H1 (cell line): ENCODE data around the gene SIGLEC14. TPM values are rescaled to one million over a fixed set of nuclear protein-coding genes. Genes with fewer than 3 reads are reported as not detected.

ENCODE experiments used
- CTCF ChIA-PET: fragments of 300-600 bp; sonication (Branson Sonifier 250); formaldehyde crosslinking; loops from one replicate; lab custom pipeline; 2021; ENCODE audit not compliant: partially characterized antibody; lab: Charles Lee
- POLR2A ChIA-PET: fragments of 300-600 bp; sonication (Branson Sonifier 250); formaldehyde crosslinking; loops from one replicate; lab custom pipeline; 2021; ENCODE audit warnings: inconsistent platforms; ENCODE audit not compliant: partially characterized antibody; lab: Charles Lee
- DNase-seq, 2 experiments: peaks; one replicate each; pipeline versions ENCODE4 v3.0.0 to v3.0.0-alpha.2; 2010 to 2022; ENCODE audit warnings: low spot score in 2 of 2, low read depth in 1 of 2, mixed read lengths in 1 of 2
- FAIRE-seq: peaks from 2 replicates; lab custom pipeline; 2011; peaks lifted over from hg19 to GRCh38; lab: Jason Lieb, UNC
- H2AFZ ChIP-seq: 2 replicates; pipeline ENCODE4 v1.8.1; 2012; ENCODE audit warnings: low read length, inconsistent platforms
- H2AK5ac ChIP-seq: 2 replicates; pipeline ENCODE4 v1.6.1; 2013; ENCODE audit warnings: low read depth, low read length
- H2BK120ac ChIP-seq: replicated peaks from 2 replicates; pipeline ENCODE3; 2013; ENCODE audit warnings: low read depth, low read length, inconsistent platforms
- H2BK12ac ChIP-seq: 2 replicates; pipeline ENCODE4 v1.6.1; 2013; ENCODE audit warnings: low read depth, low read length
- H2BK15ac ChIP-seq: 2 replicates; pipeline ENCODE4 v1.6.1; 2013; ENCODE audit warnings: low read length
- H2BK20ac ChIP-seq: 2 replicates; pipeline ENCODE4 v1.6.1; 2013; ENCODE audit warnings: low read length
- H2BK5ac ChIP-seq: 2 replicates; pipeline ENCODE4 v1.6.1; 2013; ENCODE audit warnings: low read depth, low read length
- H3K14ac ChIP-seq: 2 replicates; pipeline ENCODE4 v1.6.1; 2013; ENCODE audit warnings: inconsistent platforms; ENCODE audit not compliant: insufficient read length
- H3K18ac ChIP-seq: 2 replicates; pipeline ENCODE4 v1.6.1; 2013; ENCODE audit warnings: low read length; ENCODE audit errors: extremely low read depth
- H3K23ac ChIP-seq: 2 replicates; pipeline ENCODE4 v1.6.1; 2013; ENCODE audit warnings: inconsistent platforms; ENCODE audit not compliant: insufficient read length
- H3K23me2 ChIP-seq: 2 replicates; pipeline ENCODE4 v1.6.1; 2013; ENCODE audit warnings: low read depth, low read length
- H3K27ac ChIP-seq: 2 replicates; pipeline ENCODE4 v1.6.1; 2011; ENCODE audit warnings: low read depth, low read length, inconsistent platforms
- H3K27me3 ChIP-seq, 4 experiments: replicated peaks in 1 of 4; 1 replicate in 1 of 4; 2 replicates in 3 of 4; pipeline versions ENCODE4 v1.6.1 to v1.8.1; 2011 to 2013; ENCODE audit warnings: low read length in 3 of 4, mild to moderate bottlenecking in 3 of 4, inconsistent platforms in 2 of 4, mixed read lengths in 2 of 4, moderate library complexity in 1 of 4; ENCODE audit not compliant: control insufficient read depth in 3 of 4, insufficient read depth in 3 of 4; ENCODE audit errors: extremely low read depth in 1 of 4
- H3K36me3 ChIP-seq, 4 experiments: 2 replicates each; pipeline versions ENCODE4 v1.6.1 to v1.8.1; 2011 to 2013; ENCODE audit warnings: mild to moderate bottlenecking in 4 of 4, low read length in 3 of 4, moderate library complexity in 2 of 4, control low read depth in 1 of 4, inconsistent platforms in 1 of 4; ENCODE audit not compliant: insufficient read depth in 4 of 4, control insufficient read depth in 2 of 4
- H3K4ac ChIP-seq: replicated peaks from 2 replicates; pipeline ENCODE3; 2013; ENCODE audit warnings: low read length, low read depth, mixed read lengths, inconsistent platforms; ENCODE audit not compliant: insufficient read length
- H3K4me1 ChIP-seq, 4 experiments: replicated peaks in 1 of 4; 1 replicate in 1 of 4; 2 replicates in 3 of 4; pipeline versions ENCODE4 v1.6.1 to v1.8.1; 2011 to 2013; ENCODE audit warnings: low read length in 3 of 4, inconsistent platforms in 2 of 4, mixed read lengths in 1 of 4; ENCODE audit not compliant: insufficient read depth in 4 of 4, control insufficient read depth in 3 of 4
- H3K4me2 ChIP-seq, 2 experiments: 2 replicates each; pipeline versions ENCODE4 v1.6.1 to v1.8.1; 2011 to 2013; ENCODE audit warnings: low read depth in 2 of 2, low read length in 2 of 2, control low read depth in 1 of 2, inconsistent platforms in 1 of 2, mild to moderate bottlenecking in 1 of 2; ENCODE audit not compliant: insufficient read depth in 1 of 2
- H3K4me3 ChIP-seq, 4 experiments: fragments of 200-600, 300-600 bp in 1 of 4; sonication (generic), shearing (Covaris generic), sonication (Bioruptor Twin) in 1 of 4; 2 replicates each; pipeline versions ENCODE4 v1.5.1 to v1.8.1; 2011 to 2016; ENCODE audit warnings: low read length in 4 of 4, low read depth in 3 of 4, control low read depth in 2 of 4, inconsistent platforms in 2 of 4, mild to moderate bottlenecking in 2 of 4, mixed read lengths in 1 of 4, moderate library complexity in 1 of 4; ENCODE audit not compliant: insufficient read depth in 2 of 4; ENCODE audit errors: extremely low read depth in 1 of 4
- H3K56ac ChIP-seq: replicated peaks from 2 replicates; pipeline ENCODE3; 2013; ENCODE audit warnings: low read depth, mild to moderate bottlenecking, mixed read lengths, low read length, inconsistent platforms; ENCODE audit not compliant: insufficient read length
- H3K79me1 ChIP-seq: 2 replicates; pipeline ENCODE4 v1.6.1; 2013; ENCODE audit warnings: low read depth, low read length, control low read depth
- H3K79me2 ChIP-seq, 2 experiments: 2 replicates each; pipeline versions ENCODE4 v1.6.1 to v1.8.1; 2012 to 2013; ENCODE audit warnings: low read length in 2 of 2, mild to moderate bottlenecking in 2 of 2, inconsistent platforms in 1 of 2; ENCODE audit not compliant: insufficient read depth in 2 of 2, control insufficient read depth in 1 of 2
- H3K9ac ChIP-seq, 4 experiments: replicated peaks in 1 of 4; 1 replicate in 1 of 4; 2 replicates in 3 of 4; pipeline versions ENCODE4 v1.6.1 to v1.8.1; 2011 to 2013; ENCODE audit warnings: low read depth in 3 of 4, low read length in 3 of 4, control low read depth in 2 of 4, mild to moderate bottlenecking in 2 of 4, moderate library complexity in 2 of 4, inconsistent platforms in 1 of 4; ENCODE audit errors: extremely low read depth in 1 of 4
- H3K9me3 ChIP-seq, 2 experiments: 2 replicates each; pipeline versions ENCODE4 v1.6.1 to v1.8.1; 2012 to 2013; ENCODE audit warnings: mild to moderate bottlenecking in 2 of 2, moderate library complexity in 2 of 2, control low read depth in 1 of 2, inconsistent platforms in 1 of 2, low read depth in 1 of 2, low read length in 1 of 2, mixed read lengths in 1 of 2; ENCODE audit not compliant: insufficient read depth in 2 of 2
- H4K20me1 ChIP-seq, 2 experiments: replicated peaks in 1 of 2; 2 replicates each; pipeline versions ENCODE3 to v1.8.1; 2011 to 2013; ENCODE audit warnings: inconsistent platforms in 2 of 2, low read length in 2 of 2, mild to moderate bottlenecking in 1 of 2; ENCODE audit not compliant: insufficient read depth in 2 of 2, control insufficient read depth in 1 of 2
- H4K5ac ChIP-seq: 2 replicates; pipeline ENCODE4 v1.6.1; 2013; ENCODE audit warnings: low read length, low read depth, mixed read lengths, inconsistent platforms; ENCODE audit not compliant: insufficient read length
- H4K8ac ChIP-seq: 2 replicates; pipeline ENCODE4 v1.8.0; 2013; ENCODE audit warnings: mild to moderate bottlenecking, moderate library complexity, low read length, inconsistent platforms; ENCODE audit not compliant: insufficient read depth; ENCODE audit errors: extremely low read depth
- H4K91ac ChIP-seq: replicated peaks from 2 replicates; pipeline ENCODE3; 2013; ENCODE audit warnings: low read length, mixed read lengths, inconsistent platforms; ENCODE audit not compliant: insufficient read length
- USF2 ChIP-seq: IDR thresholded peaks from 2 replicates; pipeline ENCODE4 v1.6.1; 2011; ENCODE audit warnings: low read length, improper control_type of control experiment
- WGBS, 2 experiments: shearing (Covaris generic) in 1 of 2; methylation state at CpG; one replicate each; pipeline versions ENCODE4 v1.1.6 to v1.1.7; 2013 to 2015; ENCODE audit warnings: low lambda C conversion rate in 2 of 2, mixed read lengths in 2 of 2, inconsistent platforms in 1 of 2, low coverage in 1 of 2, missing lambda C conversion rate in 1 of 2; ENCODE audit not compliant: insufficient replicate concordance in 2 of 2, insufficient coverage in 1 of 2, insufficient read length in 1 of 2; ENCODE audit errors: extremely low coverage in 1 of 2, missing lambda C conversion rate in 1 of 2; 5-methylcytosine and 5-hydroxymethylcytosine counted together
- polyA plus RNA-seq, 7 experiments: library from polyadenylated mRNA; depleted of rRNA in 3 of 7; stranded (reverse) in 5 of 7; unstranded in 2 of 7; fragments of >200 nt in 5 of 7; fragments of 200-250 nt in 2 of 7; gene quantifications; 1 replicate in 5 of 7; 2 replicates in 1 of 7; 4 replicates in 1 of 7; pipeline versions ENCODE4 v1.2.1 to v1.2.3, GENCODE V29; 2011 to 2013; ENCODE audit warnings: missing spikeins in 2 of 7, mixed read lengths in 2 of 7
- total RNA-seq: library from RNA; stranded (reverse); fragmentation: NEBNext Ultra II Directional; extraction: Animal tissue kit (Norgen Biotek cat#: 25700); gene quantifications from 2 replicates; pipeline ENCODE4 v1.2.1, GENCODE V29; 2021

The SIGLEC14 gene
- total and polyA plus RNA-seq, 2 of the 8 experiments (the other 6 are each of a cell fraction or from before 2014, with no cell fraction given), result not detected

GRCh38 chr19:51639916-51640315, 6.7 kb downstream of the SIGLEC14 start:
- POLR2A ChIA-PET, result interaction anchor here (0.7 kb wide), 1 partner anchor 21 kb away, joined by 3 read pairs; no protein-coding TSS in a partner anchor
- 74% methylated on average over 4 of the region's 4 CpGs; no CpG with 5 or more reads in 1 of the 2 experiments for WGBS, 2 experiments
- no peak overlapping the region for H3K4ac ChIP-seq
- H3K27ac ChIP-seq, result no peak overlapping the region
- H4K5ac ChIP-seq, result no peak overlapping the region
- no peak overlapping the region for H2BK120ac ChIP-seq
- no peak overlapping the region for H2AK5ac ChIP-seq
- no peak overlapping the region for H2BK20ac ChIP-seq
- H4K20me1 ChIP-seq, result no peaks in the 10 kb centered on the region
- H3K9ac ChIP-seq, result no peak overlapping the region
- no peaks in the 10 kb centered on the region for H3K4me1 ChIP-seq
- FAIRE-seq (no peak), DNase-seq (no peak)
- H3K56ac ChIP-seq, result no peak overlapping the region
- no peaks in the 10 kb centered on the region for H3K79me1 ChIP-seq
- no peak overlapping the region for H3K4me3 ChIP-seq
- peaks cover 53 to 67% of the 10 kb centered on the region in 2 experiments for H3K9me3 ChIP-seq
- no peak for TF ChIP-seq USF2
- no peaks in the 10 kb centered on the region for H3K36me3 ChIP-seq
- no peak overlapping the region for H2BK15ac ChIP-seq
- no peak overlapping the region for H4K8ac ChIP-seq
- no peak overlapping the region for H3K4me2 ChIP-seq
- H2BK12ac ChIP-seq, result no peak overlapping the region
- no peaks in the 10 kb centered on the region for H3K23me2 ChIP-seq
- no peak overlapping the region for H4K91ac ChIP-seq
- H3K18ac ChIP-seq, result no peak overlapping the region
- no peaks in the 10 kb centered on the region for H3K79me2 ChIP-seq
- no peak overlapping the region for H3K23ac ChIP-seq
- H2BK5ac ChIP-seq, result no peak overlapping the region
- CTCF ChIA-PET, result interaction anchor here (0.6 to 2.0 kb wide), 8 partner anchors 17 to 538 kb away, joined by 3 to 7 read pairs (median 4); no protein-coding TSS in a partner anchor
- no peak overlapping the region for H3K14ac ChIP-seq
- H3K27me3 ChIP-seq, result no peaks in the 10 kb centered on the region
- H2AFZ ChIP-seq, result no peak overlapping the region
